Gastrocnemius medialis (tissue), 4 donors: Measurements from ENCODE around the gene TRABD2A.

Experiments used
- POLR2A ChIP-seq, 2 donors: fragments of 450-650 bp; IDR thresholded peaks; one replicate each; pipeline ENCODE4 v1.6.1; 2017; ENCODE audit warnings: antibody characterized with exemption in 2 of 2, mild to moderate bottlenecking in 2 of 2, moderate library complexity in 2 of 2
- TF ChIP-seq, protein P1 (sequence below), 5 experiments: fragments of 450-650 bp in 3 of 5; fragments of 200-600 bp in 2 of 5; sonication (generic) in 2 of 5; IDR thresholded peaks in 4 of 5; conservative IDR thresholded peaks in 1 of 5; 1 replicate in 4 of 5; 2 replicates in 1 of 5; pipeline ENCODE4 v1.5.1; 2016 to 2019; ENCODE audit warnings: antibody characterized with exemption in 5 of 5, mild to moderate bottlenecking in 3 of 5, moderate library complexity in 3 of 5

- no peak for TF ChIP-seq POLR2A (IDR thresholded peaks at IDR 0.05)
- TF ChIP-seq, protein P1, sequence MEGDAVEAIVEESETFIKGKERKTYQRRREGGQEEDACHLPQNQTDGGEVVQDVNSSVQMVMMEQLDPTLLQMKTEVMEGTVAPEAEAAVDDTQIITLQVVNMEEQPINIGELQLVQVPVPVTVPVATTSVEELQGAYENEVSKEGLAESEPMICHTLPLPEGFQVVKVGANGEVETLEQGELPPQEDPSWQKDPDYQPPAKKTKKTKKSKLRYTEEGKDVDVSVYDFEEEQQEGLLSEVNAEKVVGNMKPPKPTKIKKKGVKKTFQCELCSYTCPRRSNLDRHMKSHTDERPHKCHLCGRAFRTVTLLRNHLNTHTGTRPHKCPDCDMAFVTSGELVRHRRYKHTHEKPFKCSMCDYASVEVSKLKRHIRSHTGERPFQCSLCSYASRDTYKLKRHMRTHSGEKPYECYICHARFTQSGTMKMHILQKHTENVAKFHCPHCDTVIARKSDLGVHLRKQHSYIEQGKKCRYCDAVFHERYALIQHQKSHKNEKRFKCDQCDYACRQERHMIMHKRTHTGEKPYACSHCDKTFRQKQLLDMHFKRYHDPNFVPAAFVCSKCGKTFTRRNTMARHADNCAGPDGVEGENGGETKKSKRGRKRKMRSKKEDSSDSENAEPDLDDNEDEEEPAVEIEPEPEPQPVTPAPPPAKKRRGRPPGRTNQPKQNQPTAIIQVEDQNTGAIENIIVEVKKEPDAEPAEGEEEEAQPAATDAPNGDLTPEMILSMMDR (IDR thresholded peaks at IDR 0.05 in 4 of 5, conservative IDR thresholded peaks at IDR 0.05 in 1 of 5), result no peak
Measured at GRCh38 chr2:84918430-84918829, 37.5 kb upstream of the TRABD2A start.
